IMR-90 (cell line): ENCODE measurements around the gene GALNT14. TPM values are rescaled to one million over a fixed set of nuclear protein-coding genes. Genes with fewer than 3 reads are reported as not detected.

Experiments used
- ATAC-seq: fragments of 200-7000 bp; cut with Tn5 transposase; 2 replicates; pipeline ENCODE4 v1.9.1; 2020; ENCODE audit warnings: low read depth, mild to moderate bottlenecking, moderate library complexity
- BruUV-seq: library from RNA; stranded (reverse); fragments of 400-500 nt; replicated peaks from 2 replicates; lab custom pipeline; 2021; lab: Mats Ljungman, UMichigan
- CTCF ChIA-PET: fragments of 300-600 bp; formaldehyde crosslinking; extraction: SDS; loops from one replicate; lab custom pipeline; 2021; ENCODE audit warnings: antibody characterized with exemption; lab: Yijun Ruan, JAX
- POLR2A ChIA-PET: fragments of 300-600 bp; sonication (Branson Sonifier 250); formaldehyde crosslinking; loops from one replicate; lab custom pipeline; 2022; ENCODE audit warnings: antibody characterized with exemption; ENCODE audit not compliant: unreplicated experiment; lab: Charles Lee
- DNase-seq: peaks from one replicate; pipeline ENCODE4 v3.0.0; 2013
- H2AFZ ChIP-seq: replicated peaks from 2 replicates; pipeline ENCODE3; 2013; ENCODE audit warnings: low read length, mild to moderate bottlenecking; ENCODE audit not compliant: poor library complexity
- H2AK5ac ChIP-seq: 2 replicates; pipeline ENCODE4 v1.6.1; 2013; ENCODE audit warnings: low read depth, low read length, inconsistent platforms
- H2AK9ac ChIP-seq: replicated peaks from 2 replicates; pipeline ENCODE3; 2013; ENCODE audit warnings: mild to moderate bottlenecking, low read depth, low read length, moderate library complexity; ENCODE audit not compliant: poor library complexity
- H2BK120ac ChIP-seq: 2 replicates; pipeline ENCODE4 v1.6.1; 2013; ENCODE audit warnings: low read depth, low read length, inconsistent platforms
- H2BK15ac ChIP-seq: 3 replicates; pipeline ENCODE4 v1.6.1; 2013; ENCODE audit warnings: low read depth, low read length, inconsistent platforms
- H2BK20ac ChIP-seq: 2 replicates; pipeline ENCODE4 v1.6.1; 2013; ENCODE audit warnings: low read depth, mild to moderate bottlenecking, inconsistent platforms, low read length, moderate library complexity
- H2BK5ac ChIP-seq: 2 replicates; pipeline ENCODE4 v1.6.1; 2013; ENCODE audit warnings: mild to moderate bottlenecking, low read depth, low read length, inconsistent platforms; ENCODE audit not compliant: poor library complexity, severe bottlenecking
- H3K14ac ChIP-seq: replicated peaks from 2 replicates; pipeline ENCODE4 v1.6.1; 2013; ENCODE audit warnings: low read depth, low read length, inconsistent platforms
- H3K18ac ChIP-seq: 2 replicates; pipeline ENCODE4 v1.6.1; 2013; ENCODE audit warnings: low read depth, low read length, control low read depth
- H3K23ac ChIP-seq: 2 replicates; pipeline ENCODE4 v1.6.1; 2013; ENCODE audit warnings: low read depth, low read length, inconsistent platforms
- H3K27ac ChIP-seq: 2 replicates; pipeline ENCODE4 v1.5.1; 2013; ENCODE audit warnings: mild to moderate bottlenecking, control low read depth, low read length; ENCODE audit not compliant: insufficient read depth
- H3K27me3 ChIP-seq: 2 replicates; pipeline ENCODE4 v1.6.1; 2013; ENCODE audit warnings: low read length; ENCODE audit not compliant: control insufficient read depth, insufficient read depth
- H3K36me3 ChIP-seq: 2 replicates; pipeline ENCODE4 v1.6.1; 2013; ENCODE audit warnings: low read length, mixed read lengths; ENCODE audit not compliant: control insufficient read depth, insufficient read depth
- H3K4ac ChIP-seq: 2 replicates; pipeline ENCODE4 v1.6.1; 2013; ENCODE audit warnings: low read depth, low read length, inconsistent platforms
- H3K4me1 ChIP-seq: 2 replicates; pipeline ENCODE4 v1.6.1; 2013; ENCODE audit warnings: low read length, mixed read lengths; ENCODE audit not compliant: control insufficient read depth, insufficient read depth
- H3K4me2 ChIP-seq: 2 replicates; pipeline ENCODE4 v1.6.1; 2013; ENCODE audit warnings: low read depth, mild to moderate bottlenecking, control low read depth, low read length, moderate library complexity
- H3K4me3 ChIP-seq: 2 replicates; pipeline ENCODE4 v1.5.1; 2013; ENCODE audit warnings: low read depth, mild to moderate bottlenecking, control low read depth, low read length, moderate library complexity; ENCODE audit not compliant: insufficient read depth
- H3K56ac ChIP-seq: 2 replicates; pipeline ENCODE4 v1.6.1; 2013; ENCODE audit warnings: low read length, inconsistent platforms; ENCODE audit not compliant: insufficient read depth; ENCODE audit errors: extremely low read depth
- H3K79me1 ChIP-seq, 2 experiments: 2 replicates each; pipeline ENCODE4 v1.6.1; 2013; ENCODE audit warnings: low read length in 2 of 2, inconsistent platforms in 1 of 2, low read depth in 1 of 2
- H3K9ac ChIP-seq: 2 replicates; pipeline ENCODE4 v1.6.1; 2013; ENCODE audit warnings: low read depth, low read length, control low read depth
- H3K9me1 ChIP-seq: 2 replicates; pipeline ENCODE4 v1.6.1; 2013; ENCODE audit warnings: low read length, inconsistent platforms; ENCODE audit not compliant: insufficient read depth
- H3K9me3 ChIP-seq: 2 replicates; pipeline ENCODE4 v1.6.1; 2013; ENCODE audit warnings: low read length; ENCODE audit not compliant: control insufficient read depth, insufficient read depth
- H4K20me1 ChIP-seq: 2 replicates; pipeline ENCODE4 v1.6.1; 2013; ENCODE audit warnings: low read length, inconsistent platforms; ENCODE audit not compliant: insufficient read depth
- H4K5ac ChIP-seq: 2 replicates; pipeline ENCODE4 v1.6.1; 2013; ENCODE audit warnings: mild to moderate bottlenecking, low read depth, low read length, control low read depth
- H4K8ac ChIP-seq, 2 experiments: 2 replicates each; pipeline ENCODE4 v1.6.1; 2013; ENCODE audit warnings: low read depth in 2 of 2, low read length in 2 of 2, control low read depth in 1 of 2, inconsistent platforms in 1 of 2
- H4K91ac ChIP-seq: 2 replicates; pipeline ENCODE4 v1.6.1; 2013; ENCODE audit warnings: low read depth, low read length, inconsistent platforms; ENCODE audit not compliant: insufficient read depth
- CEBPB ChIP-seq: IDR thresholded peaks from 2 replicates; pipeline ENCODE4 v1.6.1; 2012; ENCODE audit warnings: low read depth, low read length, improper control_type of control experiment
- CTCF ChIP-seq: conservative IDR thresholded peaks from 2 replicates; pipeline ENCODE4 v1.5.1; 2012; ENCODE audit warnings: mild to moderate bottlenecking, low read depth, low read length, improper control_type of control experiment
- ELK1 ChIP-seq: fragments of 150-350 bp; IDR thresholded peaks from 2 replicates; pipeline ENCODE4 v1.6.1; 2016; ENCODE audit warnings: low read depth, mild to moderate bottlenecking, low read length, moderate library complexity, borderline replicate concordance
- MAFK ChIP-seq: IDR thresholded peaks from 2 replicates; pipeline ENCODE4 v1.6.1; 2012; ENCODE audit warnings: low read depth, low read length, improper control_type of control experiment
- NFE2L2 ChIP-seq: fragments of 150-350 bp; IDR thresholded peaks from 2 replicates; pipeline ENCODE4 v1.6.1; 2016; ENCODE audit warnings: low read depth, mild to moderate bottlenecking, low read length
- RAD21 ChIP-seq: IDR thresholded peaks from 2 replicates; pipeline ENCODE4 v1.6.1; 2012; ENCODE audit warnings: low read length, improper control_type of control experiment
- RCOR1 ChIP-seq: IDR thresholded peaks from 2 replicates; pipeline ENCODE4 v1.6.1; 2012; ENCODE audit warnings: mild to moderate bottlenecking, low read length, improper control_type of control experiment; ENCODE audit not compliant: insufficient replicate concordance
- USF2 ChIP-seq: fragments of 150-350 bp; IDR thresholded peaks from 2 replicates; pipeline ENCODE4 v1.6.1; 2017; ENCODE audit warnings: mild to moderate bottlenecking, antibody characterized with exemption, low read length, low read depth
- WGBS, 2 experiments: methylation state at CpG; one replicate each; pipeline versions ENCODE4 v1.1.5 to v1.1.7; 2013; ENCODE audit warnings: missing lambda C conversion rate in 2 of 2; ENCODE audit not compliant: insufficient read length in 1 of 2; ENCODE audit errors: extremely low coverage in 2 of 2; 5-methylcytosine and 5-hydroxymethylcytosine counted together
- dilution Hi-C: fragments of 300-500 bp; cut with HindIII; formaldehyde crosslinking; loops from one replicate; pipeline ENCODE4 v1.14.3; 2018; ENCODE audit warnings: low sequenced_read_pairs; ENCODE audit not compliant: unreplicated experiment
- in situ Hi-C: fragments of 300-500 bp; cut with MboI; formaldehyde crosslinking; loops from 3 replicates; pipeline ENCODE4 v1.14.3; 2019; ENCODE audit warnings: low sequenced_read_pairs, inconsistent platforms, mixed read lengths
- intact Hi-C: fragments of 100-400 bp; cut with micrococcal nuclease; formaldehyde crosslinking; loops from 2 replicates; pipeline ENCODE4 v1.10.0; 2022
- polyA plus RNA-seq, 3 experiments: library from polyadenylated mRNA; depleted of rRNA; stranded (reverse); fragments of >200 nt; gene quantifications; 2 replicates each; pipeline ENCODE4 v1.2.3, GENCODE V29; 2012; ENCODE audit warnings: low replicate concordance in 1 of 3
- total RNA-seq: library from RNA; depleted of rRNA; stranded (reverse); fragments of >200 nt; gene quantifications from 2 replicates; pipeline ENCODE4 v1.2.3, GENCODE V29; 2012

GALNT14 gene
- total and polyA plus RNA-seq, 2 of the 4 experiments (the other 2 are of a cell fraction), result 0.15 to 0.18 TPM

- intact Hi-C loops (loop anchor here (5.0 kb wide), 1 partner anchor 133 kb away; no protein-coding TSS in a partner anchor), dilution Hi-C loops (no loop called here), in situ Hi-C loops (loop anchor here (10.0 to 25.0 kb wide), 2 partner anchors 465 to 658 kb away; no protein-coding TSS in a partner anchor)
- no peaks in the 10 kb centered on the region for H3K4me1 ChIP-seq
- ChIA-PET CTCF (no interaction called here), POLR2A (no interaction called here)
- no peak overlapping the region for H3K14ac ChIP-seq
- no peak overlapping the region for H2AK9ac ChIP-seq
- no peak overlapping the region for H4K8ac ChIP-seq
- no peak overlapping the region for H3K18ac ChIP-seq
- no peak overlapping the region for H2BK20ac ChIP-seq
- no peak overlapping the region for H2BK120ac ChIP-seq
- no peaks in the 10 kb centered on the region for H3K27me3 ChIP-seq
- no peak overlapping the region for H2AK5ac ChIP-seq
- ATAC-seq, result no peak
- no CpG with 5 or more reads among the region's 1 CpG for WGBS, 2 experiments
- no peak overlapping the region for H2AFZ ChIP-seq
- no peaks in the 10 kb centered on the region for H3K9me1 ChIP-seq
- no peak overlapping the region for H3K9ac ChIP-seq
- H4K91ac ChIP-seq, result no peak overlapping the region
- H3K36me3 ChIP-seq, result no peaks in the 10 kb centered on the region
- no peaks in the 10 kb centered on the region for H4K20me1 ChIP-seq
- H3K56ac ChIP-seq, result no peak overlapping the region
- no peak overlapping the region for H3K4me2 ChIP-seq
- H3K79me1 ChIP-seq, result no peaks in the 10 kb centered on the region
- no peak overlapping the region for H2BK5ac ChIP-seq
- no peak overlapping the region for H3K4me3 ChIP-seq
- no peak for TF ChIP-seq CTCF
- no peak for TF ChIP-seq USF2
- no peak for TF ChIP-seq CEBPB
- no peak for TF ChIP-seq ELK1
- no peak for TF ChIP-seq RCOR1
- TF ChIP-seq NFE2L2, result no peak
- TF ChIP-seq MAFK, result no peak
- TF ChIP-seq RAD21, result no peak
- no peak overlapping the region for H4K5ac ChIP-seq
- H3K27ac ChIP-seq, result no peak overlapping the region
- BruUV-seq, result no TSS peak
- H3K4ac ChIP-seq, result no peak overlapping the region
- no peak overlapping the region for H3K23ac ChIP-seq
- DNase-seq, result no peak
- H2BK15ac ChIP-seq, result no peak overlapping the region
- no peaks in the 10 kb centered on the region for H3K9me3 ChIP-seq
Measured at GRCh38 chr2:30869988-30870387, 268.3 kb downstream of the GALNT14 start.
